Stomach (tissue), 4 donors: ENCODE results near the gene ANTXRL.
"Not testable (repeated sequence)": the region's sequence is repeated elsewhere in the genome, so short reads cannot be mapped to it uniquely, and the experiment has no call there.

Source experiments
- CTCF ChIP-seq, 7 experiments: fragments of 450-650 bp in 4 of 7; fragments of 200-600 bp in 3 of 7; sonication (generic) in 3 of 7; IDR thresholded peaks; one replicate each; pipeline ENCODE4 v1.5.1; 2016 to 2019; ENCODE audit warnings: antibody characterized with exemption in 7 of 7, control low read depth in 2 of 7, mild to moderate bottlenecking in 1 of 7
- EP300 ChIP-seq: sonication (generic); formaldehyde crosslinking; IDR thresholded peaks from one replicate; pipeline ENCODE4 v1.6.1; 2017; ENCODE audit warnings: antibody characterized with exemption
- POLR2A ChIP-seq, 4 donors: fragments of 450-650 bp; IDR thresholded peaks; one replicate each; pipeline ENCODE4 v1.6.1; 2016; ENCODE audit warnings: antibody characterized with exemption in 4 of 4, control low read depth in 2 of 4, mild to moderate bottlenecking in 1 of 4, moderate library complexity in 1 of 4

- TF ChIP-seq CTCF (IDR thresholded peaks at IDR 0.05); POLR2A (IDR thresholded peaks at IDR 0.05); EP300: not testable (repeated sequence)
Measured at GRCh38 chr10:46271795-46272499, 14.8 kb upstream of the ANTXRL start.
